ENCODE data around the gene SLC6A4. TPM values are rescaled to one million over a fixed set of nuclear protein-coding genes. Genes with fewer than 3 reads are reported as not detected.

SLC6A4 gene
- total RNA-seq: 1.5 TPM

DNA sequence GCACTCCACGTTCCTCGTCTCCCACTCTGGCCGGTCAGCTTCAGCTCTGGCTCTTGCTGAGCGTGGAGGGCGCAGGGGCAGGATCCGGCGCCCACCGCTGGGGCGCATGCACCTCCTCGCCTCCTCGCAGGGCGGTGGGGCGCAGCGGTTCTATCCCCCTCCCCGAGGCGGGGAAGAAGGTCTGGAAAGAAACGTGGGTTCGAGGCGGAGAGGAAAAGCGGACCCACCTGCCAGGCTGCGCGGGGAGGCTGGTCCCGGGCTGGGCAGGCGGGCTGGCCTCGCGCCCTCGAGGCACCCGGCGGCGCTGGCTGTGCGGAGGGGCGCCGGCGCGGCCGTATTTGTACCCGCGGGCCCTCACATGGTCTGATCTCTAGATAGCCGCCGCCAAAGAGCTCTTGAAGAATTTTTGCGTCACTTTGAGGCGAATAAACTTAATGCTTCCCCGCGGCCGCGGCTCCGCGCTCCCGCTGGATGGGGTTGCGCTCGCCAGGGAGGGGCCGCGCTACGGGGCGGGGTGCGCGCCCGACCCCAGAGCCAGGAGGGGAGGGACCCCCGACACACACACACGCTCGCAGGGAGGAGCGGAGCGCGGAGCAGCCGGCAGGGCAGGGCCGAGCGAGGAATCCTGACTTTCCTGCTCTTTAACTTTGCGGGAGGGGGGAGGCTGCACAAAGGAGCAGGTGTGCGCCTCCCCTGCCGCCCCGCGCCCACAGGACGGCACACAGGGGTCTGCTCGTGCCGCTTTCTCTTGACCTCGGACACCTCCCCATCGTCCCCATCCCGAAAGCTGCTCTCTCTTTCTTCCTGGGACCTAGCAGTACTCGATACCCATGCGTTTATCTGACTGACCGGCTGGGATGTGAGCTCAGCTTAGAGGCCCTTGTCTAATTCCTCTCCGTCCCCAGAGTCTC, at the start of gene SLC6A4:
SLC6A4 (minus strand) TSS at position 312 of the 911 bp plus-strand sequence. CDS start 13,739 bp downstream, outside the sequence.
- peak; percentile 61 for ATAC-seq

DNA sequence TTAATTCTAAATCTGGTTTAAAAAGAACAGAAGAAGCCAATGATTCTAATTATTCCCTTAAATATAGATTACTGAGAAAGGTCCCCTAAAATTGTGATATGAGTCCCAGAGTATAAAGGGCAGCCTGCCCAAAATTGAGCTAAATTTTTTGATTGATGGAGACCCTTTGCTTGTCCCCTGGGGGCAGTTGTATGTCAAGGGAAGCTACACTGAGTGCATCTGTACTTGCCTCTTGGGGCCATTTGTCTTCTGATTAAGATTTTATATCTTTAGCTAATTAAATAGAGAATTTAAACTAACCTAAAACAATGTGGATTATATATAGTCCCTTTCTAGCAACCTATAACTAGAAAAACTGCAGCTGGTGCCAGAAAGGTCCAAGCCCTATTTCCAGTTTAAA, 43.7 kb upstream of the SLC6A4 start:
- ATAC-seq: no peak

DNA sequence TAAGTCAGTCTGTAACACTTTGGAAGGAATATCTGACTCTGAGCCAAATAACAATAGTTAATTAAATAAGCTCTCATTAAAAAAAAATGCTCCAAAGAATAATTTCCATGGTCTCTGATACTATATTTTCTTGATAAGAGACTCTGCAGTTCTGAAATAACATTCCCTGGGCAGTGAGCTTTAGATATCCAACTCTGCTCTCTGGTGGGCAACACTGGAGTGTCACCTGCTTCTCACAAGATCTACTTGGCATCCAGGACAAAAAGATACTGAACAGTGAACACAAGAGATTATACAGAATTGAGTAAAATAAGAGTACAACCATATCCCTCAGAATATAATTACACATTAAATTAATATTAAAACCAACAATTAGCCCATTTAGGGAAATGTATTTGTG, 42.5 kb upstream of the SLC6A4 start:
- no peak for ATAC-seq

DNA sequence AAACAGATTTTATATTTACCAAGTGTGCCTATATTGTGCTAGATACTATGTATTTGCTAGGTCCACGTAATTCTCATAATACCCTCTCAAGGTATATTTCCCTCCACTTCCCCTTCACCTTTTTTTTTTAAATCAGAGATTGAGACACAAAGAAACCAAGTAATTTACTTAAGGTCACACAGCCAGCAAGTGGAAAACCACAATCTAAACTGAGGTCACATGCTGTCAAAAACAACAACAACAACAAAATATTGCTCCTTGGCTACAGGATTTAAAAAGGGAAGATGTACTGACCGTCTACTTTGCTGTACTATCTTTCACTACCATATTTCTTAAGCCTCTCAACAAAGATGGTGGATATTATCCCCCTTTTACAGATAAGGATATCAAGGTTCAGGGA, 40.4 kb upstream of the SLC6A4 start:
- ATAC-seq: no peak

DNA sequence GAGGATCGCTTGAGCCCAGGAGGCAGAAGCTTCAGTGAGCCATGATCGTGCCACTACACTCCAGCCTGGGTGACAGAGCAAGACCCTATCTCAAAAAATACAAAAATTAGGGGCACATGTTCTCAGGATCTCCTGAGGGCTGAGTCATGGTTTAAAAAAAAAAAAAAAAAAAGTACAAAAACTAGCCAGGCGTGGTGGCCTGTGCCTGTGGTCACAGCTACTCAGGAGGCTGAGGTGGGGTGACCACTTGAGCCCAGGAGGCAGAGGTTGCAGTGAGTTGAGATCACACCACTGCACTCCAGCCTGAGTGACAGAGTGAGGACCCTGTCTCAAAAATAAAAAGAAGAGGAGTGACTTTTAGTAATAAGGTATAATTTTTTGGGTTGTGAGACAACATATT, 39.4 kb upstream of the SLC6A4 start:
- no peak for ATAC-seq

DNA sequence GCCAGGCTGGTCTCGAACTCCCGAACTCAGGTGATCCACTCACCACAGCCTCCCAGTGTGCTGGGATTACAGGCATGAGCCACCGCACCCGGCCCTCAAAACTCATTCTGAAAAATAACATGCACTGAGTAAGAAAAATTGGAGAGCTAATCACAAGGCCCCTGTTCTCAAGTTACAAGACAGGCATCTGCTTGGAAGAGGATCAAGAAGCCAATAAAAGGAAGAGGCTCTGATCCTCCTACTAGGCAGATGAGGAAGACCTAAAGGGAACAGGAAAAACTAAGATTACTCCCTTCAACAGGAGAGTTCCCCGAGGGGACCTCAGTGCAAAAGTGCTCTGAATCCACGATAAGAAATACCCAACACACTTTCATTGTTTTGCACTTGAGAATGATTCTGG, 37.9 kb upstream of the SLC6A4 start:
- no peak for ATAC-seq

DNA sequence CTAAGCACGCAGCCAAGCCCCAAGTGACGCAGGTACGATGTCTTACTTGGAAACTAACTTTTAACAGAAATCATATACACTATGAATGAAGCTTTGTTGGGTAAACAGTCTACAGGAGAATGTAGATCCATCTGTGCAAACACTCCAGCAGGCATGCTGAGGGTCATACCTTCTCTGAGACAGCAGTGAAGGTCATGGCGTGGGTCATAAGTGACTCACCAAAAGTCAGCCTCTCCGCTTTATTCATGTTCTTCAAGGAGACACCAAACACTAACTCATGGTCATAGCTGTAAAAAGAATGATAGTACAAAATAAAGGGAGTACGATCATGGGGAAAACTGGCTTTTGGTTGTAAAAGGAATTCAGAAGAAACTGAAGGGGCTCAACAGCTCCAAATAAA, 35.6 kb upstream of the SLC6A4 start:
- ATAC-seq: no peak

DNA sequence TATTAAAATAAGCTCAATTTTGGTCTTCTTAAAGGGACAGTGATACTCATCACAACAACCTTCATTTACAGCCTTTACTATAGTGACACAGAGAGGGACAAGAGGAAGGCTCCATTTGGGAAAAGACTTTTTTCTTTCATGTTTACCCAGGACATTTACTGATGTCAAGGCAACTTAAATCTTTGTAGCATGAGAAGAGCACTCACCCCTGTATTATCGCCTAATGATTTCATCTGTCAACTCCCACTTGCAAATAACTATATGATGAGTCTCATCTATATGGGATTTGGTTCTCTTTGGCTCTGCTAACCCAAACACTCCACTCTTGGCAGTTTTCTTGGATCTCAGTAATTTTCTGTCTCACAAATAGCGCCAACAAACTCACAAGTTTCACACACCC, 32.1 kb upstream of the SLC6A4 start:
- ATAC-seq: no peak

DNA sequence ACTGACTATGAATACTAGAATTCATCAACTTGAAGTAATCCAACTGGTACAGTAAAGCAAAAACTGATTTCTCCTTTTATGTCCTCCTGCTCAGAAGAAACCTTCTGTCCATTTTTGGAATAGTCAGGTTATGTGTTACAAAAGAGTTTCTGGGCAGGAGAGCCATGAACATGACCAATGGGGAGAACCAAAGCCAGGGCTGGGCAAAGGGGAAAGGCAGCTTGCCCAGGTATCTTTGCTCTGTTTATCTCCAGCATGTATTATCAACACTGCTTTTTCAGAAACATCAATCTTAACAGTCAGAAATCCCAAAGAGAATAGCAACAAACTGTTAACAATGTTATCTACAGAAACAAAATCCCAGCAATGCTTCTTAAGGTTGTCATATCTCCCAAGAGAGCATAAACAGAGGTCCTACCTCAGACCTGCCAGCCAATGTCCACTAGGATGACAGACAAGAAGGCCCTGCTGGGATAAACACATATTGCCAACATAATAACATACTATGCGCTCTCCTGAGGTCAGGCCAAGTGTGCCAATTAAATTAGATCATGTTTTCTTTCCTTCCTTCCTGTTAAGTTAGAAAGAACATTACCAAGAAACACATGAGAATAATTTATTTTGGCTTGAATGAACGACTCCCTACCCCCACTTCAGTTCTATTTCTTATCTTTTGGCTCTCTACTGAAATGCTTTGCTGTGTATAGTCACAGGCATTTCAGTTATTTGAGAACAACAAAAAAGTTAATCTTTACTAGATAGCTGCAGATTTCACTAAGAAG, 28.2 kb upstream of the SLC6A4 start:
- ATAC-seq: no peak

DNA sequence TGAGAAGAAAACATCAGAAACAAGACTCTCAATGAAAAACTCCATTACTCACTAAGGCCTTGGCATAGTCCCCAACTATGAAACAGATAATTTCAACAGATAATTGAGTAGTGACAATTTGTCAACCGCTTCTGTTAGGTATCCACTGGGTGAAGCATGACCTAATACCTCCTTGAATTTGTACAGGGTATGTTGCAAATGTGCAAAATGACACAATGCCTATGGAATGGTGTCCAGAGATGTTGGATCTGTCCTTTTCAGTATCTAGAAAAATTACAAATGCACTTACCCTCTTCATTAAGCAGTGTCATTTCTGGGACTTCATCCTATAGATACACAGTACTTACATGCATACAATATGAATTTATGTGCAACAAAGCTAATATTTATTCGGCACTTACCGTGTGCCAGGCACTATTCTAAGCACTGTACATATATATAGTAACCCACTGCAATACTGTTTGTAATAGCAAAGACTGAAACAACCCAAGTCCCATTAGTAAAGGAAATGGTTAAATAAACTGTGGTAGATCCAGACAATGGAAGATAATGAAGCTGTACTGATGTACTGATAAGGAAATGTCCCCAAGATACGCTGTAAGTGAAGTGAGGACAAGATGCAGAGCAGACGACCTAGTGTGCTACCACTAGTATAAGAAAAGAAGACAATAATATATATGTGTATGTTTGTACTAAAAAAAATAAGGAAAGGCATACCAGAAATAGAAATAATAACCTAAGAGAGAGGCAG, 21.4 kb upstream of the SLC6A4 start:
- ATAC-seq: no peak

DNA sequence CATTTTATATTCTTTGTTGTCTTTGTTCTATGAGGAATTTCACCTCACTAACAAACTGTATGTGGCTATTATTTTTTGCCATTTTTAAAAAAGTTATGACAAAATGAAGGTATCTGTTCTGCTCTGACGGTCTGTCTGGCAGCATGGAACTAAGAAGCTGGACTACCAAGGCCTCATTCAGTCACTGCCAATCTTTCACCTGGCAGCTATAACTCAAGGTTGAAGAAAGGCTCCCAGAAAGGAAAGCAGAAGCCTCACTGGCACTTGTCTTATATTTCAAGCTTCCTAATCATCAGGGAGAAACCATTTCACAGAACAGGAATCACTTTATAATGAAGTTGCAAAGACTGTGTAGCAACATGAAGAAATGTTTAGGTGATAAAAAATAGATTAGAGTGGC, 18.7 kb upstream of the SLC6A4 start:
- ATAC-seq: no peak

DNA sequence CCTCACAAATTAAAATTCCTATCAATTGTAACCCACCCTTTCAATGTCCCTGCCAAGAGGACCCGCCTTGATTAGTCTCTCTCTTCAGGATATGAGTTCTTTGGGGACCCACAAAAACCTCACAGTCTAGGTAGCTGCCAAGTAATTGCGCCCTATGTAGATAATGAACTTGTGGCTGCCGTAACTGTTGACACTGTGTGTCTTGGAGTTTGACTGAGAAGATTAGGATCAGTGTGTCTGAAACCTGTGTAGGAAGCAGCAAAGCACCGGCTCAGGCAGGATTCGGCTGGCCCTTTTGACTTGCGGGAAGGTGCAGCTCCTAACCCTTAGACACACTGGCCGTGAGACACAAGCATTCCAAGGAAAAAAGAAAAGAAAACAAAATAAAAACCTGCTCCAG, 17.8 kb upstream of the SLC6A4 start:
- no peak for ATAC-seq

DNA sequence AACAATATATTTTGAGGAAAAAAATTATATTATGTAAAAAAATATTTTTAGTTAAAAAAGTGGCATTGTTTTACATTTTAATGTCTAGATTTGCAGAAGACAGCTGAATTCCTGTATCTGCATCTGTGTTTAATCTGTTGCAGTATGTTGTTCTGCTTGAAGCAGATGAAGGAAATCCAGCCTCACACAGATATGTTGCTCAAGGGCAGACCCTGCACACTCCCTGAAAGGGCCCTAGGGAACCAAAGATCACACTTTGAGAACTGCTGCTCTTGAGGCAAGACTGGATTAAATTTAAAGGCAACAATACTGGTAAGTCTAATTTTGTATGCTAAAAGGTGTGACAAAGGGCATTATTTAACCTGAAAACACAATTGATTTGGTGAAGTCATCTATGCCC, 16.4 kb upstream of the SLC6A4 start:
- no peak for ATAC-seq

DNA sequence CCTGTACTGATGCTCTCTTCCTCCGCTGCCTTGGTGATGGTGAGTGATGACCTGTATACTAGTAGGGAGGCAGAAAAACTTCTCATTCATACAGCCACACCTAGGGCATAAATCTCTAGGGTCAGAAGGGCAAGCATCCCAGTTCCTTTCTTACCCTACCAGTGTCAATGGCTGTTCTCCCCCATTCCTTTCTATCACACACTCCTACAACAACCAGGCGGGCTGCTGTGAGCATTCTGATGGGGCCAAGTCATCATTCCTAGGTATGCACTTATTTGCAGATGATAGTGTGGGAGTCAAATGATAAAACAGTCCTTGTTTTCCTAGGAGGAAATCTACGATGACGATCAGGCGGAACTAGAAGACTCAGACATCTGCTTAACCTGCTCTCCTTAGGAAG, 14.0 kb upstream of the SLC6A4 start:
- no peak for ATAC-seq

DNA sequence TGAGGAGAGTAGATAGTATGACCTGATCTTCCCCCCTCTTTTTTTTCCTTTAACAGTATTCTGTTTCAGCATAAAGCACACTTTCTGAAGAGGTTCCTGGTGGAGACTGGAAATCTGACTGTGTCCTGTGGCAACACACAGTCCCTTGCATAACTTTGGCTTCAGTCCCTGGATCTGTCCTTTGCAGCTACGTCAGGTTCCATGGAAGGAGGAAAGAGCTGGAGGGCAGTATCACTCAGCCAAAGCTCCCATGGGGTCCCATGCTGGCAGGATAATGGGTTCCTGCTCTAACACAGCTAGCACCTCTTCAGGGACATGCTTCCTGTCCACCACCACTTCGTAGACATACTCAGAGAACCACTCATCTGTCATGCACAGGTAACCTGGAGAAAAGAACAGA, 13.3 kb upstream of the SLC6A4 start:
- ATAC-seq: no peak

DNA sequence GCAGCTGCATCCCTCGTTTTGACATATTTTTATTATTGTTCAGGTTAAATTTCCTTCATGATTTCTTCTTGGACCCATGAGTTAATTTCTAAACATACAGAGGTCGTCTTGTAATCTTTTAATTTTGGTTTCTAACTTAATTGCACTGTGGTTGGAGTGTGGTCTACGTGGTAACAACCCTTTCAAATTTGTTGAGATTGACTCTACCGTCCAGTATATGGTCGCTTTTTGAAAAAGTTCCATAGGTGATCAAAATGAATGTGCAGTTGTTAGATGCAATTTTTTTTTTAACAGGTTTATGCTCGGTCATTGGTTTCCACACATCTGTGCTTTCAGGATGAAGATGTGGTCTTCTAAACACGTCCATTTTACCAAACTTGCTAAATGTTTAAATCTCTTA, 11.0 kb upstream of the SLC6A4 start:
- no peak for ATAC-seq

DNA sequence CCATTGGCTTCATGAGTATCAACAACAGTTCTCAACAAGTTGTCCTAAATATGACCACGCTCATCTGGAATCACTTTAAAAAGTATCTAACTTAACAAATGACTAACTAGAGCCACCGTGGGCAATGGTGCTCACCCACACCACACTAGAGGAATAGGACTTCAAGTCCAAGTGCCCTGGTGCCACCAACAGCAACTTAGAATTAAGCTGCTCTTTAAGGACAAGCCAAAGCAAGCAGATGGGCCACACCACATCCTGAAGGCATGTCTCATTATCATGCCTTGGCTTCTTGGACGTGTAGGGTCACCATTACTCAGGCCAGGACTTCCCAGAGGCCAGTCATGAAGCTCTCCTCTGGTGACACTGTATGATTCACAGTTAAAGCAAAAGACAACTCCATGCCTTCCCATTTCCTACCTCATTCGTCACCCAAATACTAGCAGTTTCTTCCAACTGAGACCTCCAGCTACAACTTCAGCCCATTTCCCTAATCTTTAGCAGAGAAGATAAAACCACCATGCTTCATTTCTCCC, 9.4 kb upstream of the SLC6A4 start:
- peak; percentile 78 for ATAC-seq

DNA sequence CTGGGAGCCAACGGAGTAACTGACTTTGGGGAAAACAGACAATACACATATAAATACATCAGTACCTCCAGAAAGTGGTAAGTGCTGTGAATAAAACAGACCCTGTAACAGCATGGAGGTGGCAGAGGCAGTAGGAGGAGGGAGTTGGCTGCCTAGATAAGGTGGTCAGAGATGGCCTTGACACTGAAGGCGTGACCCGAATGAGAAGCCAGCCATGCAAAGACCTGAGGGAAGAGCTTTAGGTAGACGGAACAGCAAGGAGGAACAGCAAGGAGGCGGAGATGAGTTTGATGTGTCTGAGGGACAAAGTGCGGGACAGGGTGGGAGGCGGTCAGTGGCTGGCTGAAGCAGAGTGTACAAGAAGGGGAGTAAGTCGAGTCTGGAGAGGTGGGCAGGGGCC, 8.1 kb upstream of the SLC6A4 start:
- ATAC-seq: no peak

DNA sequence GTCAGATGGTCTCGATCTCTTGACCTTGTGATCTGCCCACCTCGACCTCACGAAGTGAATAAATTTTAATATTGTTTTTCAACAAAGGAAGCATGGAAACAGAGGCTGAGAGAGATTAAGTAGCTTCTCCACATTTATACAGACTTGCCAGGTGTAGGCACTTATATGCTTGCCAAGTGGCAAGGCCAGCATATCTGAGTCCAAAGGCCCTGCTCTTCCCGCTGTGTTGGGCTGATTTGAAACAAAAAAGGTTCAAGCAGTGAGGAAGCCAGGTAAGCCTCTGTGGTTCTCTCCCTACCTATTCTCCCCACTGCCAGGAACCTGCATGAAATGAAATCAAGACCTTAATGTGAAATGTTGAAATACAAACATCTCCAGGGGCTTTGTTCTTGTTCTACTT, 7.5 kb upstream of the SLC6A4 start:
- no peak for ATAC-seq

DNA sequence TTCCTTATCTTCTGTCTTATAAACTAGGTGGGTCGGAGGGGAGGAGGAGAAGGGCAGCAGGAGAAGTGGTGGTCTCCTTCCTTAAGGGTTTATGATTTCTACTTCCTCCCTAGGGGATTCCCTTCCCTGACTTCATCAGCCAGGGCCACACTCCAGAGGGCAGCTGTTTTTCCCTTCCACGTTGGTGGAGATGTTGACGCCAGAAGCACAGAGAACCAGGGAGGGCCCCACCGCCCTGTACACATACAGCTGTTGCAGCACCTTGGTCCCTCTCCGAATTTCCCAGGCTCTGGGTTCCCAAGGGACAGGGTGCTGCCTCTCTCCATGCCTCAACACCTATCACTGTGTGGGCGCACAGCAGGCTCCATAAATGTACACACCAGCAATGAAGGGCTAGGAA, 5.6 kb upstream of the SLC6A4 start:
- no peak for ATAC-seq

DNA sequence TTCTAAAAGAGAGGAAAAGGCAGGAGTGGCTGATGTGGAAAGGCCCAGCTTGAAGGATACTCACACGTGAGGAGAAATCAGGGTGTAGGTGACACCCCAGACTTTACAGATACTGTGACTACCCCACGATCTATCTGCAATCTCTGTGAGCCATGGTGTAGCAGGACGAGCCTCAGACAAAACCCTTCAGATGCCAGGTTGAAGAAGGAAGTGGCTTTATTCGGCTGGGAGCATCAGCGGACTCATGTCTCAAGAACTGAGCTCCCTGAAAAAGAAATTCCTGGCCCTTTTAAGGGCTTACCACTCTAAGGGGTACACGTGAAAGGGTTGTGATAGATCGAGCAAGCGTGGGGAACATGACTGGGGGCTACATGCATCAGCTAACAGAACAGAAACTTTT, 4.7 kb upstream of the SLC6A4 start:
- ATAC-seq: no peak

DNA sequence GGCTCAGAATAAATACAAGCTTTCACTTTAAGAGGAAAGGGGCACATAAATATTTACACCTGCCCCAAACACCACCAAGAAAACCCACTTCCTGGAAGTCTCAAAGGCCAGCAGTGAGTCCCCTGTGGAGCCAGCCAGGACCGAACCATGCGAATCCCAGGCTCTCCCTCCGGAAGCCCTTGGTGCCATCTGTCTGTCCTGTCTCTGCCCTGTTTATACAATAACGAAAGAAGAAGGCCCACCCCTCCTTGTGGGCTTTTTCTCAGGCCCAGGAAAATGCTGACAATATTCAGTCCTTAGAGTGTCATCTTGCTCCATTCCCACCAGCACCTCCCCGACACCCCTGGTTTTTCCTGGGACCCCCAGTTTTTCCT, 3.6 kb upstream of the SLC6A4 start:
- ATAC-seq: no peak
